HEK293T (cell line): ENCODE data around the gene GPR17.
A peak's percentile ranks its signal among the peaks of the same experiment; 100 is the strongest.

Experiments
- CTCF ChIA-PET: fragments of 350-600 bp; formaldehyde crosslinking; extraction: SDS; loops from one replicate; lab custom pipeline; 2021; ENCODE audit warnings: antibody characterized with exemption, inconsistent platforms; lab: Yijun Ruan, JAX
- POLR2A ChIA-PET: fragments of 350-600 bp; formaldehyde crosslinking; extraction: SDS; loops from one replicate; lab custom pipeline; 2020; ENCODE audit warnings: antibody characterized with exemption, inconsistent platforms; lab: Yijun Ruan, JAX
- DNase-seq: peaks from one replicate; pipeline ENCODE4 v3.0.0; 2012; ENCODE audit warnings: mixed read lengths; ENCODE audit errors: extremely low spot score
- ARNT ChIP-seq: fragments of 450-650 bp; IDR thresholded peaks from 2 replicates; pipeline ENCODE4 v1.6.1; 2017; ENCODE audit warnings: mild to moderate bottlenecking
- BHLHE40 ChIP-seq: fragments of 450-650 bp; IDR thresholded peaks from 2 replicates; pipeline ENCODE4 v1.6.1; 2016; ENCODE audit warnings: mild to moderate bottlenecking, moderate library complexity, borderline replicate concordance
- CTBP1 ChIP-seq: fragments of 450-650 bp; IDR thresholded peaks from 2 replicates; pipeline ENCODE4 v1.6.1; 2016; ENCODE audit warnings: borderline replicate concordance
- ELF4 ChIP-seq: fragments of 450-650 bp; IDR thresholded peaks from 2 replicates; pipeline ENCODE4 v1.6.1; 2017; ENCODE audit warnings: antibody characterized with exemption
- FOXA1 ChIP-seq: fragments of 450-650 bp; IDR thresholded peaks from 2 replicates; pipeline ENCODE4 v1.6.1; 2016; ENCODE audit warnings: mild to moderate bottlenecking
- FOXK2 ChIP-seq: fragments of 450-650 bp; IDR thresholded peaks from 2 replicates; pipeline ENCODE4 v1.6.1; 2016; ENCODE audit warnings: mild to moderate bottlenecking
- FOXM1 ChIP-seq: fragments of 450-650 bp; IDR thresholded peaks from 2 replicates; pipeline ENCODE4 v1.6.1; 2017; ENCODE audit warnings: mild to moderate bottlenecking, borderline replicate concordance
- HDGF ChIP-seq: fragments of 450-650 bp; IDR thresholded peaks from 2 replicates; pipeline ENCODE4 v1.6.1; 2017; ENCODE audit warnings: antibody characterized with exemption, borderline replicate concordance
- L3MBTL2 ChIP-seq: fragments of 450-650 bp; conservative IDR thresholded peaks from 2 replicates; pipeline ENCODE4 v1.6.1; 2016; ENCODE audit warnings: mild to moderate bottlenecking
- LEF1 ChIP-seq: fragments of 450-650 bp; IDR thresholded peaks from 2 replicates; pipeline ENCODE4 v1.6.1; 2017; ENCODE audit warnings: mild to moderate bottlenecking, borderline replicate concordance
- NFRKB ChIP-seq: fragments of 450-650 bp; IDR thresholded peaks from 2 replicates; pipeline ENCODE4 v1.6.1; 2016; ENCODE audit warnings: mild to moderate bottlenecking, moderate library complexity
- PKNOX1 ChIP-seq: fragments of 450-650 bp; IDR thresholded peaks from 2 replicates; pipeline ENCODE4 v1.6.1; 2016
- SP1 ChIP-seq: fragments of 450-650 bp; IDR thresholded peaks from 2 replicates; pipeline ENCODE4 v1.6.1; 2017
- SUZ12 ChIP-seq: fragments of 450-650 bp; IDR thresholded peaks from 2 replicates; pipeline ENCODE4 v1.6.1; 2016; ENCODE audit warnings: mild to moderate bottlenecking
- TARDBP ChIP-seq: fragments of 450-650 bp; IDR thresholded peaks from 2 replicates; pipeline ENCODE4 v1.6.1; 2016
- ZNF384 ChIP-seq: fragments of 450-650 bp; IDR thresholded peaks from 2 replicates; pipeline ENCODE4 v1.6.1; 2016

Gene GPR17

GRCh38 chr2:127647242-127648190 lies 1.6 kb downstream of the GPR17 start:
- POLR2A ChIA-PET = no interaction called here
- DNase-seq = no peak
- TF ChIP-seq BHLHE40 = no peak
- no peak for TF ChIP-seq ARNT
- TF ChIP-seq SP1 = no peak
- TF ChIP-seq TARDBP = no peak
- no peak for TF ChIP-seq PKNOX1
- no peak for TF ChIP-seq L3MBTL2
- no peak for TF ChIP-seq LEF1
- no peak for TF ChIP-seq ZNF384
- no peak for TF ChIP-seq ELF4
- no peak for TF ChIP-seq FOXA1
- no peak for TF ChIP-seq FOXK2
- no peak for TF ChIP-seq SUZ12
- no peak for TF ChIP-seq FOXM1
- no peak for TF ChIP-seq HDGF
- no peak for TF ChIP-seq CTBP1
- TF ChIP-seq NFRKB = no peak
- CTCF ChIA-PET = interaction anchor here (1.4 to 3.9 kb wide), 2 partner anchors 56 kb away, joined by 9 to 46 read pairs; no protein-coding TSS in a partner anchor

- DNase-seq = no peak
- ChIA-PET CTCF (interaction anchor here (3.9 kb wide), 1 partner anchor 57 kb away, joined by 46 read pairs; no protein-coding TSS in a partner anchor), POLR2A (no interaction called here)
- TF ChIP-seq FOXM1 = no peak
- TF ChIP-seq TARDBP = no peak
- TF ChIP-seq SUZ12 = no peak
- no peak for TF ChIP-seq PKNOX1
- TF ChIP-seq ZNF384 = no peak
- TF ChIP-seq NFRKB = no peak
- TF ChIP-seq LEF1 = no peak
- TF ChIP-seq FOXK2 = no peak
- no peak for TF ChIP-seq L3MBTL2
- no peak for TF ChIP-seq ARNT
- no peak for TF ChIP-seq HDGF
- TF ChIP-seq CTBP1 = no peak
- TF ChIP-seq SP1 = no peak
These were observed 2.4 kb downstream of the GPR17 start for GRCh38 chr2:127648321-127648720.

GRCh38 chr2:127649100-127649611 lies 3.2 kb downstream of the GPR17 start:
- DNase-seq = no peak
- TF ChIP-seq SP1 (no peak), TARDBP (no peak), SUZ12 (no peak), FOXA1 (no peak), HDGF (no peak), LEF1 (no peak), NFRKB (no peak), BHLHE40 (no peak), L3MBTL2 (no peak), FOXK2 (no peak), CTBP1 (no peak), FOXM1 (no peak), ARNT (no peak), ZNF384 (no peak), PKNOX1 (no peak), ELF4 (no peak)
- ChIA-PET CTCF (interaction anchor here (1.0 to 3.9 kb wide), 3 partner anchors 13 to 58 kb away, joined by 3 to 46 read pairs (median 3); no protein-coding TSS in a partner anchor), POLR2A (no interaction called here)

- peak; percentile 85 for DNase-seq
- POLR2A ChIA-PET = no interaction called here
- CTCF ChIA-PET = interaction anchor here (0.7 to 3.9 kb wide), 6 partner anchors 10 to 58 kb away, joined by 3 to 46 read pairs (median 4); no protein-coding TSS in a partner anchor
- TF ChIP-seq SP1 (no peak), L3MBTL2 (peak; percentile 67)
These were observed 3.7 kb downstream of the GPR17 start for GRCh38 chr2:127649684-127650040.

GRCh38 chr2:127650041-127650784 lies 4.3 kb downstream of the GPR17 start:
- CTCF ChIA-PET = interaction anchor here (0.6 to 3.9 kb wide), 7 partner anchors 10 to 59 kb away, joined by 3 to 46 read pairs (median 4); no protein-coding TSS in a partner anchor
- no peak for TF ChIP-seq FOXK2
- no peak for TF ChIP-seq FOXM1
- TF ChIP-seq FOXA1 = no peak
- no peak for TF ChIP-seq L3MBTL2
- TF ChIP-seq CTBP1 = no peak
- TF ChIP-seq LEF1 = no peak
- no peak for TF ChIP-seq ELF4
- no peak for TF ChIP-seq PKNOX1
- TF ChIP-seq SP1 = no peak
- TF ChIP-seq SUZ12 = no peak
- POLR2A ChIA-PET = no interaction called here
- DNase-seq = no peak
